HepG2 (cell line): ENCODE data around the gene TBX5. TPM values are rescaled to one million over a fixed set of nuclear protein-coding genes. Genes with fewer than 3 reads are reported as not detected.

Experiments used
- ATAC-seq: fragments of 200-7000 bp; cut with Tn5 transposase; 3 replicates; pipeline ENCODE4 v1.9.1; 2020; ENCODE audit warnings: mild to moderate bottlenecking, moderate library complexity
- BruUV-seq: library from RNA; stranded (reverse); fragments of 400-500 nt; replicated peaks from 2 replicates; lab custom pipeline; 2021; lab: Mats Ljungman, UMichigan
- CTCF ChIA-PET: fragments of 300-600 bp; formaldehyde crosslinking; extraction: SDS; loops from one replicate; lab custom pipeline; 2021; ENCODE audit warnings: low total read pairs, inconsistent platforms, low intra/inter-chr PET ratio; lab: Yijun Ruan, JAX
- POLR2A ChIA-PET: fragments of 350-600 bp; sonication (Branson Sonifier 250); formaldehyde crosslinking; loops from one replicate; lab custom pipeline; 2020; ENCODE audit warnings: antibody characterized with exemption, inconsistent platforms; lab: Yijun Ruan, JAX
- DNase-seq: peaks from one replicate; pipeline ENCODE4 v3.0.0-alpha.2; 2015; ENCODE audit warnings: low spot score
- FAIRE-seq: peaks from 3 replicates; lab custom pipeline; 2011; peaks lifted over from hg19 to GRCh38; lab: Jason Lieb, UNC
- H2AFZ ChIP-seq: one replicate; pipeline ENCODE4 v1.6.1; 2011; ENCODE audit warnings: low read length, inconsistent platforms
- H3K27ac ChIP-seq: fragments of 300-600 bp; 3 replicates; pipeline ENCODE4 v1.8.0; 2011; ENCODE audit warnings: mixed run types, mild to moderate bottlenecking, mixed read lengths, low read length, inconsistent platforms; ENCODE audit not compliant: insufficient read depth; ENCODE audit errors: extremely low read length
- H3K27me3 ChIP-seq, 2 experiments: fragments of 200-600 bp in 1 of 2; 2 replicates in 1 of 2; 3 replicates in 1 of 2; pipeline versions ENCODE4 v1.6.0 to v1.8.0; 2011; ENCODE audit warnings: low read length in 2 of 2, mild to moderate bottlenecking in 2 of 2, moderate library complexity in 2 of 2, inconsistent platforms in 1 of 2; ENCODE audit not compliant: insufficient read depth in 2 of 2, control insufficient read depth in 1 of 2
- H3K36me3 ChIP-seq, 2 experiments: fragments of 200-600 bp in 1 of 2; replicated peaks in 1 of 2; 2 replicates in 1 of 2; 3 replicates in 1 of 2; pipeline versions ENCODE4 v1.5.1 to v1.8.0; 2011; ENCODE audit warnings: low read length in 2 of 2, inconsistent platforms in 1 of 2; ENCODE audit not compliant: insufficient read depth in 2 of 2, control insufficient read depth in 1 of 2
- H3K4me1 ChIP-seq: 2 replicates; pipeline ENCODE4 v1.5.1; 2012; ENCODE audit warnings: low read length, inconsistent platforms; ENCODE audit not compliant: insufficient read depth
- H3K4me2 ChIP-seq: 2 replicates; pipeline ENCODE4 v1.6.0; 2011; ENCODE audit warnings: low read depth, low read length, inconsistent platforms
- H3K4me3 ChIP-seq, 3 experiments: fragments of 200-600 bp in 1 of 3; sonication (generic), shearing (Covaris generic) in 1 of 3; replicated peaks in 1 of 3; 2 replicates each; pipeline ENCODE4 v1.5.1; 2011 to 2016; ENCODE audit warnings: low read length in 3 of 3, inconsistent platforms in 2 of 3, low read depth in 2 of 3, mild to moderate bottlenecking in 2 of 3, control low read depth in 1 of 3, mixed read lengths in 1 of 3; ENCODE audit not compliant: insufficient read depth in 1 of 3
- H3K79me2 ChIP-seq: one replicate; pipeline ENCODE4 v1.6.1; 2011; ENCODE audit warnings: low read length, inconsistent platforms; ENCODE audit not compliant: insufficient read depth
- H3K9ac ChIP-seq: 2 replicates; pipeline ENCODE4 v1.6.0; 2011; ENCODE audit warnings: mild to moderate bottlenecking, low read depth, low read length, inconsistent platforms; ENCODE audit not compliant: insufficient read depth
- H3K9me3 ChIP-seq: 2 replicates; pipeline ENCODE4 v1.5.1; 2012; ENCODE audit warnings: mild to moderate bottlenecking, low read length
- H4K20me1 ChIP-seq: 2 replicates; pipeline ENCODE4 v1.6.0; 2011; ENCODE audit warnings: inconsistent platforms, mild to moderate bottlenecking, low read length, moderate library complexity; ENCODE audit not compliant: insufficient read depth
- AGO1 ChIP-seq: fragments of 200-400 bp; formaldehyde crosslinking; IDR thresholded peaks from 2 replicates; pipeline ENCODE4 v1.6.1; 2017; ENCODE audit warnings: mild to moderate bottlenecking, low read depth, low read length, moderate library complexity; ENCODE audit not compliant: poor library complexity, severe bottlenecking
- ATM ChIP-seq: fragments of 450-650 bp; IDR thresholded peaks from 2 replicates; pipeline ENCODE4 v1.7.1; 2017; ENCODE audit warnings: mild to moderate bottlenecking, borderline replicate concordance
- CBX1 ChIP-seq: IDR thresholded peaks from one replicate; pipeline ENCODE4 v1.6.1; 2016; ENCODE audit warnings: antibody characterized with exemption, low read depth
- PLRG1 ChIP-seq: fragments of 450-650 bp; conservative IDR thresholded peaks from 2 replicates; pipeline ENCODE4 v1.6.1; 2016
- POGZ ChIP-seq: sonication (generic); formaldehyde crosslinking; IDR thresholded peaks from 2 replicates; pipeline ENCODE4 v1.4.0; 2020; ENCODE audit warnings: mild to moderate bottlenecking, missing genetic modification reagents
- RFXAP ChIP-seq: sonication (generic); formaldehyde crosslinking; IDR thresholded peaks from 2 replicates; pipeline ENCODE4 v1.4.0; 2020; ENCODE audit warnings: missing genetic modification reagents, borderline replicate concordance
- SIX4 ChIP-seq: sonication (generic); formaldehyde crosslinking; IDR thresholded peaks from 2 replicates; pipeline ENCODE4 v1.4.0; 2020; ENCODE audit warnings: missing genetic modification reagents
- STAT5B ChIP-seq: sonication (generic); formaldehyde crosslinking; IDR thresholded peaks from 2 replicates; pipeline ENCODE4 v1.4.0; 2020; ENCODE audit warnings: missing genetic modification reagents
- TAF15 ChIP-seq: fragments of 200-400 bp; formaldehyde crosslinking; IDR thresholded peaks from one replicate; pipeline ENCODE4 v1.6.1; 2018; ENCODE audit warnings: mild to moderate bottlenecking, low read depth, low read length; ENCODE audit not compliant: poor library complexity, severe bottlenecking
- TARDBP ChIP-seq: sonication (generic); formaldehyde crosslinking; IDR thresholded peaks from 2 replicates; pipeline ENCODE4 v1.8.0; 2022; ENCODE audit warnings: mild to moderate bottlenecking, missing genetic modification reagents
- ZNF33B ChIP-seq: sonication (generic); formaldehyde crosslinking; IDR thresholded peaks from 2 replicates; pipeline ENCODE4 v1.5.1; 2020; ENCODE audit warnings: mild to moderate bottlenecking, missing genetic modification reagents
- ZNF569 ChIP-seq: sonication (generic); formaldehyde crosslinking; IDR thresholded peaks from 2 replicates; pipeline ENCODE4 v1.5.0; 2020; ENCODE audit warnings: mild to moderate bottlenecking, missing genetic modification reagents, moderate library complexity, borderline replicate concordance
- ZNF850 ChIP-seq: sonication (generic); formaldehyde crosslinking; conservative IDR thresholded peaks from 2 replicates; pipeline ENCODE4 v1.9.0; 2021; ENCODE audit warnings: mild to moderate bottlenecking, missing genetic modification reagents
- WGBS: methylation state at CpG from one replicate; pipeline ENCODE4 v1.1.6; 2017; ENCODE audit warnings: low lambda C conversion rate; 5-methylcytosine and 5-hydroxymethylcytosine counted together
- in situ Hi-C: cut with HindIII; loops from 2 replicates; pipeline ENCODE4 v1.10.0; 2017; ENCODE audit warnings: low pct_unique_long_range_greater_than_20kb; ENCODE audit not compliant: extremely low pct_ligation_motif_present
- intact Hi-C: fragments of 100-400 bp; cut with micrococcal nuclease; formaldehyde crosslinking; loops from one replicate; pipeline ENCODE4 v1.10.0; 2022; ENCODE audit not compliant: unreplicated experiment
- polyA plus RNA-seq, 8 experiments: library from polyadenylated mRNA; depleted of rRNA in 3 of 8; stranded (reverse) in 7 of 8; unstranded in 1 of 8; fragments of >200 nt; fragmentation: Illumina TruSeq in 4 of 8; extraction: Trizol in 4 of 8; gene quantifications; 2 replicates each; pipeline versions ENCODE4 v1.2.1 to v1.2.3, GENCODE V29; 2011 to 2016; ENCODE audit warnings: low read depth in 4 of 8, missing spikeins in 1 of 8, mixed read lengths in 1 of 8; ENCODE audit not compliant: insufficient read depth in 1 of 8
- total RNA-seq, 5 experiments: library from RNA; depleted of rRNA; stranded (reverse); fragments of >200 nt; fragmentation: Illumina TruSeq; extraction: Trizol; gene quantifications; 2 replicates each; pipeline ENCODE4 v1.2.3, GENCODE V29; 2016; ENCODE audit warnings: low read depth in 1 of 5
- TF ChIP-seq, protein P1 (sequence below), 2 experiments: sonication (generic) in 1 of 2; formaldehyde crosslinking in 1 of 2; IDR thresholded peaks; 2 replicates each; pipeline versions ENCODE4 v1.5.1 to v1.6.1; 2011 to 2020; ENCODE audit warnings: borderline replicate concordance in 1 of 2, low read depth in 1 of 2, low read length in 1 of 2, mild to moderate bottlenecking in 1 of 2, missing genetic modification reagents in 1 of 2, moderate library complexity in 1 of 2

TBX5 gene
- total and polyA plus RNA-seq, 2 of the 13 experiments (the other 11 are each of a cell fraction or from before 2014, with no cell fraction given), result not detected

DNA sequence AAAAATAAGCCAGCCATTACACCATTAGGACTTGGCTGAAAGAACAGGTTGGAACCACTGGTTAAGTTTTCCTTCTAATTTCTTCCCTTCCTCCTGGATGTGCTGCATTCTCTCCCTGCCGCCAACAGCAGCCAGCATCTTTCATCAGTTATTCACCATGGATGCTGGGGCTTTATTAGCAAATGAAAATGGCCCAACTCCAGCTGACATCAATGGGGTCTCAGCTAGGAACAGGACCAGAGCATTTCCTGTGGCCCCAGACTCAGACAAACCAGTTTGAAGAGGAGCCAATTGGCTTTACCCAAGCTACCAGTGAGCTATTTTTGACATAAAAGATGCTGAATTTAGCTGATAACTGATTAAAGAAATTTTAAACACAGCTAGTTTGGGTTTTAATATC, 26.0 kb upstream of the TBX5 start:
- ChIA-PET CTCF (no interaction called here), POLR2A (no interaction called here)
- Histone ChIP-seq H3K36me3 (no peaks in the 10 kb centered on the region), H4K20me1 (no peaks in the 10 kb centered on the region), H3K4me1 (no peaks in the 10 kb centered on the region), H3K9ac (no peak overlapping the region), H2AFZ (no peak overlapping the region), H3K4me2 (no peak overlapping the region), H3K27ac (no peak overlapping the region), H3K9me3 (no peaks in the 10 kb centered on the region), H3K27me3 (0 out of 5 replicates have a peak, but pooled peaks cover 0 to 13% of the 10 kb centered on the region in 2 experiments), H3K4me3 (no peak overlapping the region), H3K79me2 (no peaks in the 10 kb centered on the region)
- no peak for DNase-seq
- in situ Hi-C loops (no loop called here), intact Hi-C loops (no loop called here)
- ATAC-seq, result no peak
- no TSS peak for BruUV-seq
- no peak for FAIRE-seq
- WGBS, result 10% methylated on average over 1 of the region's 1 CpG
- TF ChIP-seq RFXAP (CRISPR knock-in tag) (no peak), SIX4 (no peak), PLRG1 (no peak), ATM (no peak), TARDBP (no peak), POGZ (CRISPR knock-in tag) (no peak), TAF15 (no peak), ZNF33B (CRISPR knock-in tag) (no peak), STAT5B (CRISPR knock-in tag) (no peak), ZNF850 (CRISPR knock-in tag) (no peak), AGO1 (no peak), CBX1 (no peak), ZNF569 (CRISPR knock-in tag) (no peak)
- TF ChIP-seq, protein P1, sequence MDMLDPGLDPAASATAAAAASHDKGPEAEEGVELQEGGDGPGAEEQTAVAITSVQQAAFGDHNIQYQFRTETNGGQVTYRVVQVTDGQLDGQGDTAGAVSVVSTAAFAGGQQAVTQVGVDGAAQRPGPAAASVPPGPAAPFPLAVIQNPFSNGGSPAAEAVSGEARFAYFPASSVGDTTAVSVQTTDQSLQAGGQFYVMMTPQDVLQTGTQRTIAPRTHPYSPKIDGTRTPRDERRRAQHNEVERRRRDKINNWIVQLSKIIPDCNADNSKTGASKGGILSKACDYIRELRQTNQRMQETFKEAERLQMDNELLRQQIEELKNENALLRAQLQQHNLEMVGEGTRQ (IDR thresholded peaks at IDR 0.05; ENCODE audit: low read depth, low read length), result no peak
- TF ChIP-seq, protein P1 (CRISPR knock-in tag; IDR thresholded peaks at IDR 0.05; ENCODE audit: borderline replicate concordance), result no peak
